CD4-positive, alpha-beta T cell treated with Interleukin-4 for 1 hour (primary cell): ENCODE data around the gene ABCA10.
A peak's percentile ranks its signal among the peaks of the same experiment; 100 is the strongest.
"Not testable (repeated sequence)": the region's sequence is repeated elsewhere in the genome, so short reads cannot be mapped to it uniquely, and the experiment has no call there.

ENCODE experiments used
- DNase-seq, 2 donors: peaks; one replicate each; pipeline ENCODE4 v3.0.0-alpha.2; 2020 to 2022

Gene ABCA10, protein sequence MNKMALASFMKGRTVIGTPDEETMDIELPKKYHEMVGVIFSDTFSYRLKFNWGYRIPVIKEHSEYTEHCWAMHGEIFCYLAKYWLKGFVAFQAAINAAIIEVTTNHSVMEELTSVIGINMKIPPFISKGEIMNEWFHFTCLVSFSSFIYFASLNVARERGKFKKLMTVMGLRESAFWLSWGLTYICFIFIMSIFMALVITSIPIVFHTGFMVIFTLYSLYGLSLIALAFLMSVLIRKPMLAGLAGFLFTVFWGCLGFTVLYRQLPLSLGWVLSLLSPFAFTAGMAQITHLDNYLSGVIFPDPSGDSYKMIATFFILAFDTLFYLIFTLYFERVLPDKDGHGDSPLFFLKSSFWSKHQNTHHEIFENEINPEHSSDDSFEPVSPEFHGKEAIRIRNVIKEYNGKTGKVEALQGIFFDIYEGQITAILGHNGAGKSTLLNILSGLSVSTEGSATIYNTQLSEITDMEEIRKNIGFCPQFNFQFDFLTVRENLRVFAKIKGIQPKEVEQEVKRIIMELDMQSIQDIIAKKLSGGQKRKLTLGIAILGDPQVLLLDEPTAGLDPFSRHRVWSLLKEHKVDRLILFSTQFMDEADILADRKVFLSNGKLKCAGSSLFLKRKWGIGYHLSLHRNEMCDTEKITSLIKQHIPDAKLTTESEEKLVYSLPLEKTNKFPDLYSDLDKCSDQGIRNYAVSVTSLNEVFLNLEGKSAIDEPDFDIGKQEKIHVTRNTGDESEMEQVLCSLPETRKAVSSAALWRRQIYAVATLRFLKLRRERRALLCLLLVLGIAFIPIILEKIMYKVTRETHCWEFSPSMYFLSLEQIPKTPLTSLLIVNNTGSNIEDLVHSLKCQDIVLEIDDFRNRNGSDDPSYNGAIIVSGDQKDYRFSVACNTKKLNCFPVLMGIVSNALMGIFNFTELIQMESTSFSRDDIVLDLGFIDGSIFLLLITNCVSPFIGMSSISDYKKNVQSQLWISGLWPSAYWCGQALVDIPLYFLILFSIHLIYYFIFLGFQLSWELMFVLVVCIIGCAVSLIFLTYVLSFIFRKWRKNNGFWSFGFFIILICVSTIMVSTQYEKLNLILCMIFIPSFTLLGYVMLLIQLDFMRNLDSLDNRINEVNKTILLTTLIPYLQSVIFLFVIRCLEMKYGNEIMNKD (N-terminal part only)

GRCh38 chr17:69228576-69228975 is at the start of gene ABCA10:
Gene ABCA10, minus strand, starts transcription at chr17:69228824. Its CDS starts 3,466 bp downstream, at chr17:69225358.
- no peak for DNase-seq

DNA sequence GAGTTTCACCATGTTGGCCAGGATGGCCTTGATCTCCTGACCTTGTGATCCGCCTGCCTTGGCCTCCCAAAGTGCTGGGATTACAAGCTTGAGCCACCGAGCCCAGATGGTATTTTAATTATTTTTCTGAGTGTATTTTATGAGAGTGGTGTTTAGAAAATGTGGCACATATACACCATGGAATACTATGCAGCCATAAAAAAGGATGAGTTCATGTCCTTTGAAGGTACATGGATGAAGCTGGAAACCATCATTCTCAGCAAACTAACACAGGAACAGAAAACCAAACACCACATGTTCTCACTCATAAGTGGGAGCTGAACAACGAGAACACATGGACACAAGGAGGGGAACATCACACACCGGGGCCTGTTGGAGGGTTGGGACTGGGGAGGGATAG is 47.7 kb upstream of the ABCA10 start:
- not testable (repeated sequence) for DNase-seq

DNA sequence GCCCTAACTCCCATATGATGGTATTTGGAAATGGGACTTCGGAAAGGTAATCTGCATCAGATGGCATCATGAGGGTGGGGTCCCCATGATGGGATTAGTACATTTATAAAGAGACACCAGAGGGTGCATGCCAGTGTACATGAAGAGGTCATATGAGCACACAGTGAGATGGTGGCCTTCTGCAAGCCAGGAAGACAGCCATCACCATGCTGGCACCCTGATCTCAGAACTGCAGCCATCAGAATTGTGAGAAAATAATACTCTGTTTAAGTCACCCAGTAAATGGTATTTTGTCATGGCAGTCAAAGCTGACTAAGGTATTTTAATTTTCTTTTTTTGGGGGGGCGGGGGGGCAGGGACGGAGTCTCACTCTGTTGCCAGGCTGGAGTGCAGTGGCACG is 47.1 kb upstream of the ABCA10 start:
- no peak for DNase-seq

- DNase-seq, result no peak
Measured at GRCh38 chr17:69271023-69271422, 42.4 kb upstream of the ABCA10 start.

GRCh38 chr17:69269131-69269998 is 40.7 kb upstream of the ABCA10 start:
- DNase-seq, result no peak

- DNase-seq, result no peak
Measured at GRCh38 chr17:69268543-69269014, 40.0 kb upstream of the ABCA10 start.

GRCh38 chr17:69267219-69267618 is 38.6 kb upstream of the ABCA10 start:
- no peak for DNase-seq

- no peak for DNase-seq
Measured at GRCh38 chr17:69265873-69266272, 37.2 kb upstream of the ABCA10 start.

GRCh38 chr17:69254187-69254586 is 25.6 kb upstream of the ABCA10 start:
- DNase-seq, result no peak

DNA sequence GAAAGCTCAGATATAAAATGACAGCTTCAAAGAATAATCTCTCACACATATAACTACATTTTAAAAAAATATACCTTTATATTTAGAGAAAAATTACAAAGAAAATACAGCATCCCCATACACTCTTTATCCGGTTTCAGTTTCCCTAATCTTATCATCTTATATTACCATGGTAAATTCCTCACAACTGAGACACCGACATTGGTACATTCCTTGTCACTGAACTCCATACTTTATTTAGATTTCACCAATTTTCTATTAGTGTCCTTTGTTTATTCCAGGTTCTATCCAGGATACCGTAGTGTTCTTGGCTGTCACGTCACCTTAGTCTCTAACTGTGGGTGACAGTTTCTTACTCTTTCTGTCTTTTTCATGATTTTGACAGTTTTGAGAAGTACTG is 22.0 kb upstream of the ABCA10 start:
- DNase-seq, result no peak

DNA sequence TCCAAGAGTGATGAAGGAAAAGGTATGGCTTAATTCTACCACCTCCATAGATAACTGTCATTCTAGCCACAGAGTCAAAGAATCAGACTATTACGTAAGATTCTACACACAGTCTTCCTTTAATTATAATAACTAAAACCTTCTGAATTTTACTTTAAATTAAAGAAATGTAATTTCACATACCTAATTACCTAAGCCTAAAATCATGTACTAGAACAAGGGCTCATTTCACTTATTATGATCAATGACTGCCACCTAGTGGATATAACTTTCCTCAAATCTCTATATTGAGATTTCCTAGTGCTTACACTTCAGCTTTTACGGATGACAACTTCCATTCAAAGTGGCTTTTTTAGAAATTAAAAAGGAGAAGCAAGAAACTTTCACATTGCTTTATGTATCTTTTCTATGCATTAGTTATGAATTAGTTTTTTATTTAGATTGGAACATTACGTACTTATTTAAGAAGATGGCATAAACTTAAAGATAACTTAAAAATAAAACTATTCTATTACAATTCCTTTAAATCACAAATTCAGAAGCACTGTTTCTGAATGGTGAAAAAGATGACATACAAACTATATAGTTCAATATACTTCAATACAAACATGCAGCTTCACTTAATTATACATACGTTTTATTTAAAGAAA is 18.2 kb upstream of the ABCA10 start:
- peak in 1 of 2 donors; percentile 42 for DNase-seq

- DNase-seq, result no peak
Measured at GRCh38 chr17:69246202-69246601, 17.6 kb upstream of the ABCA10 start.

DNA sequence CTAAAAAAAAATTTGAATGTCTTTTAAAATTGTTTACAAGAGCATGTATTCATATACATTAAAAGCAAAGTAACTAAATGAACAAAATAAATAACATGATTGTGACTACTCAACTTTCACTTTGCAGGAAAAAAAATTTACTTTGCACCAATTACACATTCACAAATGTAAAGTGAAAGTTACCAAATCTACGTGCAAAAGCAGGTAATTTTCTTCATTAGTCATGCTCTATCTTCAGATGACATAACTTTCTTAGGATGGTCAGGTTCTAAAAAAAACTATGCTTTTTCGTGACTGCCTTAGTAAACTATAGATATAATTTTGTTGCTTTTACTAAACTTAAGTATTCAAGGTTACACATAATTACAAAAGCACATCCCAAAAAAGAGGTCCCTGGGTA is 17.0 kb upstream of the ABCA10 start:
- no peak for DNase-seq

DNA sequence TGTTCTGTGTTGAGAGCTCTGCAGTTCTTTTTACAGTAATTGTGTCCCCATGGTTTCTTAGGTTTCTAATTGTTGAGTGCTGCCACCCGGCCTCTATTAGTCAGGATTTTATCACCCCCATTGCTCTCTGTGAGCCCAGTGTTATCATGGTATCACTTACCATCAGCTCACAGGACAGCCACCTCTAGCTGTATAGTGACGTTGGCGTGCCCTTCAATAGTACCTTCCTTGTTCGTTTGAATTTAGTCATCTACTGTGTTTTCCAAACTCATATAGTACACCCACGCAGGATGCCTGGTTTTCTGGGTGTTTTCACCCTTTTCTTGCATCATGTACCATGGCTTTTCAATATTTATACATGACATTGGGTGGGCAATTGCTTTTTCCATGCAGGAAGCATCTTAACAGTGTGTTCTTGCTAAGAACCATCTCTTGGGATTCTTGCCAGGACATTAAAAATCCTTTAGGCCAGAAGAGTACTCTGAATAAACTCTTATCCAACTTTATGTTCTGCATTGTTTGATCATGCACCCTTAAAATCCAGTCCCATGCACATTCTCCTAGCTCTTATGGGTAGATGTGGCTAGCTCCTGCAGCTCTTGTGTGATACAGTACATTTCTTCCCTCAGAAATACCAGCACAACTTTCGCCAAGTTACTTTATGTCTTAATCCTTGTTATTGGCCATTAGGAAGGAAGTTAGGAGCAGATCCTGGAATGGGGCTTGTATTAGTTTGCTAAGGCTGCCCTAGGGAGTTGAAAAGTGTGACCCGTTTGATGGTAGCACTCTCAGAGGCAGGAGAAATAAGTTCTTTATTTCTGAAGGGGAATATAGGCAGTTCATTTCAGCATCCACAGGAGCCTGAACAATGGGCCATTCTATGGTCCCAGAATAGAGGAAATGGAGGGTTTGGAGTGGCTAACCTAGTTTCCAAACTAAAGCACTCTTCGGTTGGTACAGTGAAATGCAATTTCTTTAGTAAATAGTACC is 11.3 kb upstream of the ABCA10 start:
- DNase-seq, result no peak

DNA sequence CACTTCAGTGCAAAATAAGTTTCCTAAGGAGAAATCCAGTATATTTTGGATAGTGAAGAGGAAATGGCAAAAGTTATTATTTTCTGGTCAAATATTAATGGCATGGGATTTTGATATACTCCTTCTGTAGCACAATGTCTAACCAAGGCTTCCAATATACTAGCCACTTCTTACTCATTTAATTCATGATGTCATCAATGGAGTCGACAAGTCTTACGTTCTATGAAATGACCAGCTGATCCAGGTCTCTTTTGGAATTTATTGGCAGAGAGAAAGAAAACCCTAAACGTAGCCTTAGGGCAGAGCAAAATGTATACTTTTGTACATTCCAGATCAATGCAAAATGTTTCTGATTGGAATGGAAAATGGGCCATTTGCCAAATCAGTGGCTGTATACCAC is 8.3 kb upstream of the ABCA10 start:
- DNase-seq, result no peak

- no peak for DNase-seq
Measured at GRCh38 chr17:69236464-69236863, 7.8 kb upstream of the ABCA10 start.

DNA sequence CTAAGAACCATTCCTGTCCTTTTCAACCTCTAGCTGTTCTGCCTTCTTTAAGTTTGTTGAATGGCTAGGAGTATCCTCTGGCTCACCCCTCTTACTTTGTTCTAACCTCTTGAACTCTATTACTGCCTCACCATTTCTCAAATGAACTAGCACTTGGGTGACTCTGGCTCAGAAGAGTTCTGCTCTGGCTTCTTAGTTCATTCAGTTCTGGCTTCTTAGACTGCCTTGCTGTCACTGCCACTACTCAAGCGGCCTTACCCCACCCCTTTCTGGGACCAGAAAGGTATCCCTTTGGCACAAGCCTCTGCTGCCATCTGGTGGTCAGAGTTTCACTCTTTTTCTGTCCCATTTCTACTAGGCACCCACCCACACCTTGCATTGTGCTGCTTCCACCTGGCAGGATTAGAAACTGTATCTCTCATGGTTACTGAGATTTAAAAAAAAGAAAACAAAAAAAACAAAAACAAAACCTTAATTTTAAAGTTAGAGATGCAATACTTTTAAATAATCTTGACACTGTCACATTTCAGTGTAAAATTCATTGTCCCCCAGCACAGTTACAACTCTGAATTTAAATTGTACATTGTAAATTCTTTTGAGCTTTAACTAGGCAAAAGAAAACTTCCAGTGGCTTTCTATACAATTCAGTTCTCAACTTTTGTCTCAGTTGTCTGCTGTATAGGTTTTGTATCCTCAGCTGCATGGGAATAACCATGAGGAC is 6.9 kb upstream of the ABCA10 start:
- DNase-seq, result peak; percentile 58 to 73

DNA sequence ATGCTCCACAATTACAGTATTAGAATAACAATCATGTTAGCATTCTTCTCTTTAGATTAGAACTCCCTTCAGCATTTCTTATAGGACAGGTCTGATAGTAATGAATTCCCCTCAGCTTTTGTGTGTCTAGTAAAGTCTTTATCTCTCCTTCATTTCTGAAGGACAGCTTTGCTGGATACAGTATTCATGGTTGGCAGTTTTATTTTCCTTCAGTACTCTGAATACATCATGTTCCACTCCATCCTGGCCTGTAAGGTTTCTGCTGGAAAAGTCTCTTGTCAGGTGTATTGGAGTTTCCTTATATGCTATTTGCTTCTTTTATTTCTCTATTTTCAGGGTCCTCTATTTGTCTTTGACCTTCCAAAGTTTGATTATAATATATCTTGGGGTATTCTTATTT is 4.0 kb upstream of the ABCA10 start:
- no peak for DNase-seq

- DNase-seq, result no peak
Measured at GRCh38 chr17:69231521-69231920, 2.9 kb upstream of the ABCA10 start.

GRCh38 chr17:69230939-69231338 is 2.3 kb upstream of the ABCA10 start:
- DNase-seq, result no peak
